ENCODE results near the gene SLAMF6. TPM values are rescaled to one million over a fixed set of nuclear protein-coding genes. Genes with fewer than 3 reads are reported as not detected.

The SLAMF6 gene
- total and polyA plus RNA-seq, 10 of the 15 experiments (the other 5 are each of a cell fraction or from before 2014, with no cell fraction given), result 20.5 to 89.6 (median 36.5) TPM

GRCh38 chr1:160552425-160552824 lies 29.4 kb upstream of the SLAMF6 start (continued):
- TF ChIP-seq GATAD2B (conservative IDR thresholded peaks at IDR 0.05; ENCODE audit: low read depth) (no peak), CEBPB (IDR thresholded peaks at IDR 0.05; ENCODE audit: borderline replicate concordance in 1 of 2, low read depth in 2 of 2, low read length in 2 of 2) (no peak), RBBP5 (conservative IDR thresholded peaks at IDR 0.05) (no peak), PML (IDR thresholded peaks at IDR 0.05; ENCODE audit: low read length) (no peak), ZZZ3 (IDR thresholded peaks at IDR 0.05; ENCODE audit: control insufficient read depth, insufficient read length, low read depth) (no peak), NKRF (conservative IDR thresholded peaks at IDR 0.05) (no peak), PRDM15 (CRISPR knock-in tag; IDR thresholded peaks at IDR 0.05) (no peak), EZH2 (IDR thresholded peaks at IDR 0.05; ENCODE audit: borderline replicate concordance, control insufficient read depth, low read depth, low read length) (no peak), STAT3 (IDR thresholded peaks at IDR 0.05; ENCODE audit: low read depth, low read length) (no peak), TBL1XR1 (IDR thresholded peaks at IDR 0.05; ENCODE audit: low read depth, low read length) (no peak), DPF2 (IDR thresholded peaks at IDR 0.05) (no peak), MEF2B (IDR thresholded peaks at IDR 0.05; ENCODE audit: partially characterized antibody, poor library complexity, severe bottlenecking) (no peak), MXI1 (IDR thresholded peaks at IDR 0.05; ENCODE audit: low read depth, low read length) (no peak), RAD51 (IDR thresholded peaks at IDR 0.05) (peak; percentile 81), ZNF24 (IDR thresholded peaks at IDR 0.05) (no peak), NRF1 (conservative IDR thresholded peaks at IDR 0.05; ENCODE audit: low read depth, low read length) (no peak), NFYB (IDR thresholded peaks at IDR 0.05; ENCODE audit: insufficient read depth, low read depth, low read length) (no peak), SRF (IDR thresholded peaks at IDR 0.05; ENCODE audit: low read depth in 2 of 2, low read length in 2 of 2) (no peak), EGR1 (IDR thresholded peaks at IDR 0.05; ENCODE audit: borderline replicate concordance in 1 of 2, low read depth in 2 of 2, low read length in 2 of 2) (no peak)
- TF ChIP-seq, protein P1, sequence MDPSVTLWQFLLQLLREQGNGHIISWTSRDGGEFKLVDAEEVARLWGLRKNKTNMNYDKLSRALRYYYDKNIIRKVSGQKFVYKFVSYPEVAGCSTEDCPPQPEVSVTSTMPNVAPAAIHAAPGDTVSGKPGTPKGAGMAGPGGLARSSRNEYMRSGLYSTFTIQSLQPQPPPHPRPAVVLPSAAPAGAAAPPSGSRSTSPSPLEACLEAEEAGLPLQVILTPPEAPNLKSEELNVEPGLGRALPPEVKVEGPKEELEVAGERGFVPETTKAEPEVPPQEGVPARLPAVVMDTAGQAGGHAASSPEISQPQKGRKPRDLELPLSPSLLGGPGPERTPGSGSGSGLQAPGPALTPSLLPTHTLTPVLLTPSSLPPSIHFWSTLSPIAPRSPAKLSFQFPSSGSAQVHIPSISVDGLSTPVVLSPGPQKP (IDR thresholded peaks at IDR 0.05; ENCODE audit: low read depth, low read length), result no peak
- TF ChIP-seq, protein P2, sequence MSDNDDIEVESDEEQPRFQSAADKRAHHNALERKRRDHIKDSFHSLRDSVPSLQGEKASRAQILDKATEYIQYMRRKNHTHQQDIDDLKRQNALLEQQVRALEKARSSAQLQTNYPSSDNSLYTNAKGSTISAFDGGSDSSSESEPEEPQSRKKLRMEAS (IDR thresholded peaks at IDR 0.05; ENCODE audit: low read depth, low read length), result no peak
